GM10266 (cell line): ENCODE measurements around the gene PRCD.
"Not testable (repeated sequence)": the region's sequence is repeated elsewhere in the genome, so short reads cannot be mapped to it uniquely, and the experiment has no call there.

Source experiments
- DNase-seq: peaks from one replicate; pipeline ENCODE4 v3.0.0; 2012; ENCODE audit errors: extremely low spot score
- CTCF ChIP-seq: IDR thresholded peaks from 2 replicates; pipeline ENCODE4 v1.5.1; 2012; ENCODE audit warnings: mild to moderate bottlenecking, low read depth; ENCODE audit not compliant: control insufficient read depth, insufficient read depth; ENCODE audit errors: missing control alignments

Gene PRCD

GRCh38 chr17:76530095-76530723 is 9.6 kb upstream of the PRCD start:
- DNase-seq: no peak
- no peak for TF ChIP-seq CTCF

GRCh38 chr17:76530811-76531485 is 8.9 kb upstream of the PRCD start:
- DNase-seq: no peak
- no peak for TF ChIP-seq CTCF

GRCh38 chr17:76531486-76532038 is 8.3 kb upstream of the PRCD start:
- no peak for DNase-seq
- TF ChIP-seq CTCF: no peak

- TF ChIP-seq CTCF: no peak
- no peak for DNase-seq
These were observed 7.7 kb upstream of the PRCD start for GRCh38 chr17:76532072-76532651.

GRCh38 chr17:76533640-76534359 is 6.0 kb upstream of the PRCD start:
- DNase-seq: not testable (repeated sequence)

- no peak for TF ChIP-seq CTCF
- DNase-seq: no peak
These were observed 4.8 kb upstream of the PRCD start for GRCh38 chr17:76534831-76535732.
